Hematopoietic multipotent progenitor cell treated with erythropoietin and hydrocortisone succinate and interleukin-3 and kit ligand, for 15 days (in vitro differentiated cells): ENCODE results near the gene LITAFD.
A peak's percentile ranks its signal among the peaks of the same experiment; 100 is the strongest.

Experiments
- DNase-seq: peaks from one replicate; pipeline ENCODE4 v3.0.0-alpha.2; 2015; ENCODE audit warnings: low spot score

Gene LITAFD

DNA sequence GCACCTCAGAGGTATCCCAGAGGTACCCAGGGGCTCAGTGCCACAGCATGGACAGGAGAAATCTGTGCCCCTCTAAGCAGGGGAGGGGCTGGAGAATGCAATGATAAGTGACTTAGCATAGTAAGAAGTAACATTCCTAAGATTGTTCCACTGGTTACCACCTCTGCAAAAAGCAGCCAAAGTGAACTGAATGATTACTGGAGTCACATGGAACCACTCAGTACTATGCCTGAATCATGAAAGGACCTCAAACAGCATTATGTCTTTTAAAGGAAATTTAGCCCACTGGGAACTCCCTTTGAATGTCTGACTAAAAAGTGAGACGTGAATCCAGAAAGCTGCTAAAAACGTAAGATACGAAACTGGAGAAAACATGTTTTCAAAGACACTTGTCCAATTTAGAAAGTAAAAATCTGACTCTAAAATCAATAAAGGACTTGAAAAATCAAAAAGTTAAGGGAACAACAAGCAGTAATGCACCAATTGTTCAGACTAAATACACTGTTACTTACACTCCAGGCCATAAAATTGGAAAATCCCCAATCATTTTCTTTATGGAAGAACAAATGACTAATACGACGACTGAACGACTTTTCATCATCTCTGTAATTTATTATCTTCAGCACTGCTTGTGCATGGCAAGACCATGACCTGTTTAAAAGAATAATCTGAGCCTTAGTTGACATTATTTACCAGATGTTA is 38.6 kb downstream of the LITAFD start:
- no peak for DNase-seq

DNA sequence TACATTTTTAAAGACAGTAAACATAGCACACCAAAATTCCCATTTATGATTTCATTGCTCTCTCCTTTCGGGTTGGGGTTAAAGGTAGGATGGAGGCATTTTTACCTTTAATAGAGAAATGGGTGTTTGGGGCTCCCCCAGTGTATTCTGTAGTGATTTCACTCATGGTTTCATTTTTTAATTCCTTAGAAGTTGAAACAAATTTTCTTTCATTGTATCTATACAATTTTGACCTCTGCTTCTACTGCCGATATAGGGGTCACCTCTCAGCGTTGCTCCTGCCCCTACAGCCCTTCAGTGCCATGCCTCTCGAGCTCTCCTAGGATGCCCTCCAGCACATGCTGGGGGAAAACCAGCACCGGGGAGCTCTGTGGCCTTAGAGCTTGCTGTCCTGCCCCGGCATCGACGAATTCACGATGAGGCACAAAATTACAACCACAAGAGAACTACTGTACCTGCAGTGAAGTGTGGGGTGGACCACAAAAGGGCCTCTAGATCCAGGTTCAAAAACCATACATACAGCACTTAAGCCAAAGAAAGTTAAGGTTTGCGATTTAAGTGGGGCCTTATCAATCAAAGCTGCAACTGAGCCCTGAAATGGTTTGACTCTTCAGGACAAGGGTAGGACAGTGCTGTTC is 39.3 kb downstream of the LITAFD start:
- DNase-seq = no peak

DNA sequence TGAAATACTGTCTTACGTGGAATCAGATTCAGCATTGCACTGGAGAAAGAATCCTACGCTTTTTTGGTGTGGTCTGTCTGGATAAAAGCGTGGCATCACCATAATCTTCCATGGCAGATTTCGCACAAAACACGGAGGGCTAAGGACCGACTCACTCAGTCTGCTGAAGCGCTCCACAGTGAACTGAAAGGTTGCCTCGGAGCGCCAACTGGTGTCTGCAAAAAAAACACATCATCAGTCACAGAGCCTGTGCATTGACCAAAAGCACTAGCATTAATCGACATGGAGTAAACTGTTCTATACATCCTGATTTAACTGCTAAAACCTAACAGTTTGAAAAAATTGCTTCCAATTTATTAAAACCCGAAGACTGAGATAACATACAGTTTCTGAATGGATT is 41.0 kb downstream of the LITAFD start:
- no peak for DNase-seq

DNA sequence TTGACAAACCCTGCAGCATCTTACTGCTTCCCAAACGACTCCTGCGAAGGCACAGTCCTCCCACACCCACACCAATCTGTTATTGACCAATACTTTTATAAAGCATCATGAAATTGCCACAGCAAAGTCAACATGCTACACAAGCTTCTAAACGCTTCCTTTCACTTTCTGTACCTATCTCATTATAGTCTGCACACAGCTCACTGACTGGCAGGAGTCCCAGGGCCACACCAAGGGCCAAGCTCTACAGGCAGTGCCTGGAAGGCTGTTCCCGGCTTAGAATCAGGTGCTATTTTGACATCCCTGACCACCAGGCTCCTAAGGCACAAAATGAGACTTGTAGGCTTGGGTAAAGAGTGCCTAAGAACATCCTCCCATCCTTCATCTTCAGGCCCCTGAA is 42.1 kb downstream of the LITAFD start:
- DNase-seq = no peak

DNA sequence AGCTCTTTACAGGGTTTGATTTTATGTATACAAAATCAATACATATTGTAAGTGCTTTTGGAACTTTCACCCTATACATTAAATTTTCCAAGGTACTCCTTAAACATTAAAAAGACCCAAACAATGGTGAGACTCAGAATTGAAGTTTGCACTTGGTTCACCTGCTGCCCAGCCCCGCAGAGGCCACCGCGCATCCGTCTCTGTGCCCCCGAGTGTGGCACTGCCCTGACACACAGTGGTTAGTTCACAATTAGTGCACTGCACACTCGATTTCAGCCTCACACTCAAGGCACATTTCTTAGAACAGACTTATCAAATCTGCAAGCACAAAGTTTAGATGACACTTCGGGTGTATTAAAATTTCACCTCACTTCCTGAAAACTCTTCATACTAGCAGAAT is 43.3 kb downstream of the LITAFD start:
- DNase-seq = no peak

DNA sequence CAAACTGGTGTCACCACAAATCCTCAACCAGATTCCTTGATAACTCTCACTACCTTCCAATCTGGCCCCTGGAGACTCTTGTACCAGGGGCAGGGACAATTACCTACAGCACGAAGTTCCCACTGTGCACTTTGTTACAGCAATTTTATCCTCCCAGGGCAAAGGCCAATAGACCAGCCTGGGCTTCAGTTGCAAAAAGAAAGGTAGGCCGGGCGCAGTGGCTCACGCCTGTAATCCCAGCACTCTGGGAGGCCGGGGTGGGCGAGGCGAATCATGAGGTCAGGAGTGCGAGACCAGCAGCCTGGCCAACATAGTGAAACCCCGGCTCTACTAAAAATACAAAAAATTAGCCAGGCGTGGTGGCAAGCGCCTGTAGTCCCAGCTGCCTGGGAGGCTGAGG is 44.7 kb downstream of the LITAFD start:
- no peak for DNase-seq

DNA sequence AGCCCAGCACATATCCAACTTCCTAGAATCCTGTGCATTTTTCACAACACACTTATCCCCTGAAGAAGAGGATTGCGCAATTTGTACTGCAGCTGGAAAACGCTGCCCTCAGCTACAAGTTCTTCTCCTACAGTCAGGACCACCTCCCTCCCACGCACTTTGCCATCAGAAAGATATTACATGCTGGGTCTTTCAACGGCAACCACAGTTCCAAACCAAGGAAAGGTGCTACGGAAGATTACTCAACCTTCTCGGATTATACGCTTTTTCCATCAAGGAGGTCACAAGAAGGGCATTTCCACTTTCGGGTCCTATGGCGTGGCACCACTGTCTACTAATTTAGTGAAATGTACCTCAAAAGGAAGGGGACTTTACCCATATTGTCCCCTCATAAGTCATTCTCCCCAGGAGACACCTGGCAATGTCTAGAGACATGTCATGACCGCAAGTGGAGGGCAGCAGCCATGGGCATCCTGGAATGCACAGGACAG is 46.4 kb downstream of the LITAFD start:
- DNase-seq = no peak

DNA sequence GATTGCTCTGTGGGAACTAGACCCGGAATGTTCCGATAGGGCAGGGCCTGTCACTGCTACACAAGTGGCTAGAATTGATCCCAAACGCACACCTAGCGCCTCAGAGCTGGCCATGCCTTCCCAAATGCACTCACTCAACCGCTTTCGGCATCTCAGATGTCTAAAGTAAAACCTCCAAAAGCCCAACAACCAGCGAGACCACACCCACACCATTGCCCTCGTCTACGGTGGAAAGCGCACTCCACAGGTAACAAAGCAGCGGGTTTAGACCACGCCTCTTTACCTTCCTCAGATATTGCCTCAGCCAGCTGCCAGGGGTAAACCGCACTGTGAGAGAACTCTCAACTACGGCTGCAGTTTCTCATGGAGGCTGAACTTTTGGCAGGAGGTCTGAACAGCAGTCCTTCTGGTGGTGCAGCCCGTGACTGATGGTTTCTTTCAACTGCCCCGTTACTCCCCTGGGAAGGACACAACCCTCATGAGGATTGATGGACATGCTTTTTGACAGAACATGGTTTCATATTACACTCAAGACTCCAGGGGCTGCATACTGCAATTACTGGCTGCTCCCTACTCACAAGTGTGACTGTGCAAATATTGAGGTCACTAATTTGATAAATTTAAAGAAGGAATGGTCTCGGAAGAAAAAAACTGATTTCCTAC is 47.1 kb downstream of the LITAFD start:
- DNase-seq = no peak

DNA sequence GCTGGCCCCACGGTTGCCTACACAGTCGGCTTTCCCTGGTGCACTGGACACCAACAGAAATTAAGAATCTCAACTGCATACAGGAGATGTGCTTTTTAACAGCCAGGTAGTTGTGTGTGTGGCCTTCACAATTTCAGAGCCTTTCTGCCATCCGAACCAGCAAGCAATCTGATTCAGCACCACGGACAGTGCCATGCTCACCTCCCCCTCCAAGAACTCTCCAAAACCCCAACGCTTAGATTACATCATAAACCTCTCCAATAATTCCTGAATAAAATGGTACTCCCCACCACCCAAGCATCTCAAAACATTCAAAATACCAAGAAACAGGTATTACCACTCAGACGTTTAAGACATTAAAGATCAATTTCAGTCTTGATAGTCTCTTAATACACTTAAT is 49.7 kb downstream of the LITAFD start:
- DNase-seq = peak; percentile 45

DNA sequence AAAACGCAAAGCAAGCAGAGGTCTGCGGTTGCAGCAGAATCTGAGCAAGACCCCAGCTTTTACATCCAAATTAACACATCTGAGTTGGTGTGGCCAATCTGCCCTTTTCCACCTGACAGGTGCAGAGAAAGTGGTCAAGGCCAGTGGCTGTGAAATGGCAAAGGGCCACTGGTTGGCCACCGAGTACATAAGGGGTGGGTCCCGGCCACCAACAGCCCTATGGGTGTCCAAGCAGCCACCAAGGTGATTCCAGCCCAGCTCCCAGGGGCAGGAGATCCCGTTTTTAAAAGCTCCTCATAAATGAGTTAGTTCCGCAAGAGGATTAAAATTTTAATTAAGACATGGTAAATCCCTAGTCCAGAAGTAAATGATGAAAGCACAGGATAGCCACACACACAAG is 52.5 kb downstream of the LITAFD start:
- no peak for DNase-seq
